ENCODE measurements around the gene SMAD6. TPM values are rescaled to one million over a fixed set of nuclear protein-coding genes. Genes with fewer than 3 reads are reported as not detected.

Gene SMAD6
- total and polyA plus RNA-seq, 2 experiments from 2014 or later, result 1.6 to 15.7 TPM

GRCh38 chr15:66682865-66683264 lies 19.2 kb upstream of the SMAD6 start:
- H3K36me3 ChIP-seq (ENCODE audit: insufficient read depth), result no peaks in the 10 kb centered on the region
- no peak for TF ChIP-seq ZNF462 (CRISPR knock-in tag; IDR thresholded peaks at IDR 0.05)
- TF ChIP-seq, protein P1, sequence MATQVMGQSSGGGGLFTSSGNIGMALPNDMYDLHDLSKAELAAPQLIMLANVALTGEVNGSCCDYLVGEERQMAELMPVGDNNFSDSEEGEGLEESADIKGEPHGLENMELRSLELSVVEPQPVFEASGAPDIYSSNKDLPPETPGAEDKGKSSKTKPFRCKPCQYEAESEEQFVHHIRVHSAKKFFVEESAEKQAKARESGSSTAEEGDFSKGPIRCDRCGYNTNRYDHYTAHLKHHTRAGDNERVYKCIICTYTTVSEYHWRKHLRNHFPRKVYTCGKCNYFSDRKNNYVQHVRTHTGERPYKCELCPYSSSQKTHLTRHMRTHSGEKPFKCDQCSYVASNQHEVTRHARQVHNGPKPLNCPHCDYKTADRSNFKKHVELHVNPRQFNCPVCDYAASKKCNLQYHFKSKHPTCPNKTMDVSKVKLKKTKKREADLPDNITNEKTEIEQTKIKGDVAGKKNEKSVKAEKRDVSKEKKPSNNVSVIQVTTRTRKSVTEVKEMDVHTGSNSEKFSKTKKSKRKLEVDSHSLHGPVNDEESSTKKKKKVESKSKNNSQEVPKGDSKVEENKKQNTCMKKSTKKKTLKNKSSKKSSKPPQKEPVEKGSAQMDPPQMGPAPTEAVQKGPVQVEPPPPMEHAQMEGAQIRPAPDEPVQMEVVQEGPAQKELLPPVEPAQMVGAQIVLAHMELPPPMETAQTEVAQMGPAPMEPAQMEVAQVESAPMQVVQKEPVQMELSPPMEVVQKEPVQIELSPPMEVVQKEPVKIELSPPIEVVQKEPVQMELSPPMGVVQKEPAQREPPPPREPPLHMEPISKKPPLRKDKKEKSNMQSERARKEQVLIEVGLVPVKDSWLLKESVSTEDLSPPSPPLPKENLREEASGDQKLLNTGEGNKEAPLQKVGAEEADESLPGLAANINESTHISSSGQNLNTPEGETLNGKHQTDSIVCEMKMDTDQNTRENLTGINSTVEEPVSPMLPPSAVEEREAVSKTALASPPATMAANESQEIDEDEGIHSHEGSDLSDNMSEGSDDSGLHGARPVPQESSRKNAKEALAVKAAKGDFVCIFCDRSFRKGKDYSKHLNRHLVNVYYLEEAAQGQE (IDR thresholded peaks at IDR 0.05; ENCODE audit: unreplicated experiment), result no peak
- no peak for TF ChIP-seq STAT1 (IDR thresholded peaks at IDR 0.05; ENCODE audit: unreplicated experiment)
- TF ChIP-seq ETS1 (IDR thresholded peaks at IDR 0.05), result no peak
- TF ChIP-seq NANOG (IDR thresholded peaks at IDR 0.05; ENCODE audit: borderline replicate concordance), result no peak
- no peak for TF ChIP-seq POLR2AphosphoS5 (IDR thresholded peaks at IDR 0.05; ENCODE audit: low read depth)
- TF ChIP-seq EZH2phosphoT487 (IDR thresholded peaks at IDR 0.05; ENCODE audit: unreplicated experiment), result no peak
- no peak for TF ChIP-seq ZNF331 (CRISPR knock-in tag; IDR thresholded peaks at IDR 0.05; ENCODE audit: low read depth)
- TF ChIP-seq, protein P2, sequence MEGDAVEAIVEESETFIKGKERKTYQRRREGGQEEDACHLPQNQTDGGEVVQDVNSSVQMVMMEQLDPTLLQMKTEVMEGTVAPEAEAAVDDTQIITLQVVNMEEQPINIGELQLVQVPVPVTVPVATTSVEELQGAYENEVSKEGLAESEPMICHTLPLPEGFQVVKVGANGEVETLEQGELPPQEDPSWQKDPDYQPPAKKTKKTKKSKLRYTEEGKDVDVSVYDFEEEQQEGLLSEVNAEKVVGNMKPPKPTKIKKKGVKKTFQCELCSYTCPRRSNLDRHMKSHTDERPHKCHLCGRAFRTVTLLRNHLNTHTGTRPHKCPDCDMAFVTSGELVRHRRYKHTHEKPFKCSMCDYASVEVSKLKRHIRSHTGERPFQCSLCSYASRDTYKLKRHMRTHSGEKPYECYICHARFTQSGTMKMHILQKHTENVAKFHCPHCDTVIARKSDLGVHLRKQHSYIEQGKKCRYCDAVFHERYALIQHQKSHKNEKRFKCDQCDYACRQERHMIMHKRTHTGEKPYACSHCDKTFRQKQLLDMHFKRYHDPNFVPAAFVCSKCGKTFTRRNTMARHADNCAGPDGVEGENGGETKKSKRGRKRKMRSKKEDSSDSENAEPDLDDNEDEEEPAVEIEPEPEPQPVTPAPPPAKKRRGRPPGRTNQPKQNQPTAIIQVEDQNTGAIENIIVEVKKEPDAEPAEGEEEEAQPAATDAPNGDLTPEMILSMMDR (conservative IDR thresholded peaks at IDR 0.05; ENCODE audit: low read depth in 2 of 2), result no peak
- no peak for TF ChIP-seq CREB1 (CRISPR knock-in tag; IDR thresholded peaks at IDR 0.05; ENCODE audit: low read depth)
- no peak for TF ChIP-seq EZH2 (IDR thresholded peaks at IDR 0.05; ENCODE audit: low read depth, unreplicated experiment)
- TF ChIP-seq ZNF114 (CRISPR knock-in tag; IDR thresholded peaks at IDR 0.05), result no peak
- no peak for TF ChIP-seq JUNB (IDR thresholded peaks at IDR 0.05; ENCODE audit: unreplicated experiment)
- Mint-ChIP-seq H3K4me1 (peaks cover 19% of the 10 kb centered on the region), H3K4me3 (no peak overlapping the region), H3K27me3 (ENCODE audit: insufficient read depth, low read depth, poor library complexity) (peaks cover 3% of the 10 kb centered on the region), H3K9me3 (peaks cover 13% of the 10 kb centered on the region), H3K27ac (no peak overlapping the region), H3K36me3 (ENCODE audit: low read depth) (peaks cover 12% of the 10 kb centered on the region)
- H4K20me1 ChIP-seq (replicated peaks; ENCODE audit: insufficient read depth), result no peaks in the 10 kb centered on the region
- no peaks in the 10 kb centered on the region for H3K79me2 ChIP-seq (replicated peaks; ENCODE audit: insufficient read depth)
- H3K9me2 ChIP-seq (ENCODE audit: insufficient read depth), result no peaks in the 10 kb centered on the region
- H3F3A ChIP-seq (replicated peaks; ENCODE audit: low read depth), result no peaks in the 10 kb centered on the region
- no peak overlapping the region for H2AFZ ChIP-seq
- H3K4me3 ChIP-seq, result no peak overlapping the region
- H3K27ac ChIP-seq (ENCODE audit: low read depth), result no peak overlapping the region
- ATAC-seq (no peak), DNase-seq (ENCODE audit: low spot score) (no peak)
- H3K27me3 ChIP-seq (ENCODE audit: insufficient read depth), result no peaks in the 10 kb centered on the region
- no peak overlapping the region for H3K4me2 ChIP-seq
- H3K4me1 ChIP-seq (ENCODE audit: insufficient read depth), result peaks cover 11% of the 10 kb centered on the region
